ENCODE results near the gene CTSW.

The CTSW gene

DNA sequence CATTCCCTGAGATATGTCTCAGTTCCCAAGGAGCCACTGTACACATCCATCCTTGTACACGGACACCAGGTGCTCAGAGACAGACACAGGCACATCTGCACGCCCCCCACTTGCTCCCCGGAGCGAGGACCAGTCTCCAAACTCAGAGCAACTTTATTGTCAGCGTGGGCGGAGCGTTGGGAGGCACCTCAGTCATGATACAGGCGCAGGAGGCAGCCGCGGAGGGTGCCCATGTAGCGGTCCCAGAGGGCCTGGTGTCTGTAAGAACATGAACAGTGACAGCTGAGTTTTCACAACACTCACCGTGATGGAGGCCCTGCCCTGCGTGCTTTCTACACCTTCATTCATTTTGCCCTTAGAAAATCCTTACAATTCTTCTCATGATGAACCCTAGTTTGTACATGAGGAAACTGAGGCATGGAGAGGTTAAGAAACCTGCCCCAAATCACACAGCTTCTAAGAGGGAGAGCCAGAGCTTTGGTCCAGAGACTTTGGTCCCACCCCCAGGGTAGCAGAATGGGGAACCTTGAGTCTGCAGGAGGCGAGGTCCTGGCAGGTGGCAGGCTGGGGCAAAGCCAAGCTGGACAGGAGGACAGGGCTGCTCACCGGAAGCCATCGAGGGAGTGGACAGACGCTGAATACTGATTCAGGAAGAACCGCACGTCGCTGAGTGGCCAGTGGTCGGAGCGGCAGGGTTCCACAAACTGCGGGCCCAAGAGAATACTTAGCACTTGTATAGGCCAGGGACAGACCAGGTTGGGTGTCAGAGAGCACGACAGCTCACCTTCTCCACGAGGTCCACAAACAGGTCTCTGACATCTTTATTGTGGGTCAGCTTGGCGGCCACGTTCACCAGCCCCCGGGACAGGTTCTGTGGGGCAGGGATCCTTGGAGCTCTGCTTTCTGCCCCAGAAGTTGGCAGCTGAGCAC is 4.4 kb downstream of the CTSW start:
- Histone ChIP-seq H3K27me3 (ENCODE audit: insufficient read depth, low read length) (peaks cover 1% of the 10 kb centered on the region; the same call in 1 of the 2 replicates), H3K9ac (ENCODE audit: low read depth, low read length) (no peak overlapping the region), H3K4me3 (ENCODE audit: low read length) (no peak overlapping the region), H3K4me1 (ENCODE audit: insufficient read depth, low read length) (peaks cover 3% of the 10 kb centered on the region), H3K36me3 (ENCODE audit: insufficient read depth, low read length) (peaks cover 45% of the 10 kb centered on the region), H3K27ac (ENCODE audit: low read depth, low read length) (no peak overlapping the region), H3K9me3 (ENCODE audit: insufficient read depth, low read depth, low read length) (no peaks in the 10 kb centered on the region)
- WGBS, result 94% methylated on average over 28 of the region's 28 CpGs

DNA sequence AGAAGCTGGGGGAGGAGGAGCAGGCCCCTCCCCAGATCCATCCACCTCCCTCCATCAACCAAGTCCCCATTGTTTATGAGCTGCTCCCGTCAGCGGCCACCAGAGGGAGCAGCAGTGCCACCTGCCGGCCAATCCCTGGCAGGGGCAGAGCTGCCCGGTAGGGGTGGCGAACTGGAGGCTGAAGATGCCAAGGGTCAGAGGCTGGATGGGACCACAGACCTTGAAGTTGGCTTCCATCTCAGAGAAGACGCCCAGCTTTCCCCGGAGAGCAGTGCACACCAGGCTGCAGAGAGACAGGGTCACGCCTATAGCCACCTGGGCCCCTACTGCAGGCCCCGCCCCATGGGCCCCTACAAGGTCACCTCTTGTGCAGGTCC is 5.1 kb downstream of the CTSW start:
- H3K4me3 ChIP-seq (ENCODE audit: low read length), result no peak overlapping the region
- peaks cover 45% of the 10 kb centered on the region for H3K36me3 ChIP-seq (ENCODE audit: insufficient read depth, low read length)
- H3K27me3 ChIP-seq (ENCODE audit: insufficient read depth, low read length), result peaks cover 8% of the 10 kb centered on the region
- WGBS, result 34% methylated on average over 9 of the region's 9 CpGs
- H3K9me3 ChIP-seq (ENCODE audit: insufficient read depth, low read depth, low read length), result no peaks in the 10 kb centered on the region
- H3K4me1 ChIP-seq (ENCODE audit: insufficient read depth, low read length), result peaks cover 5% of the 10 kb centered on the region
- no peak overlapping the region for H3K9ac ChIP-seq (ENCODE audit: low read depth, low read length)
- H3K27ac ChIP-seq (ENCODE audit: low read depth, low read length), result no peak overlapping the region

- Histone ChIP-seq H3K9ac (ENCODE audit: low read depth, low read length) (no peak overlapping the region), H3K36me3 (ENCODE audit: insufficient read depth, low read length) (peaks cover 45% of the 10 kb centered on the region)
Measured at GRCh38 chr11:65885231-65885630, 5.6 kb downstream of the CTSW start.

DNA sequence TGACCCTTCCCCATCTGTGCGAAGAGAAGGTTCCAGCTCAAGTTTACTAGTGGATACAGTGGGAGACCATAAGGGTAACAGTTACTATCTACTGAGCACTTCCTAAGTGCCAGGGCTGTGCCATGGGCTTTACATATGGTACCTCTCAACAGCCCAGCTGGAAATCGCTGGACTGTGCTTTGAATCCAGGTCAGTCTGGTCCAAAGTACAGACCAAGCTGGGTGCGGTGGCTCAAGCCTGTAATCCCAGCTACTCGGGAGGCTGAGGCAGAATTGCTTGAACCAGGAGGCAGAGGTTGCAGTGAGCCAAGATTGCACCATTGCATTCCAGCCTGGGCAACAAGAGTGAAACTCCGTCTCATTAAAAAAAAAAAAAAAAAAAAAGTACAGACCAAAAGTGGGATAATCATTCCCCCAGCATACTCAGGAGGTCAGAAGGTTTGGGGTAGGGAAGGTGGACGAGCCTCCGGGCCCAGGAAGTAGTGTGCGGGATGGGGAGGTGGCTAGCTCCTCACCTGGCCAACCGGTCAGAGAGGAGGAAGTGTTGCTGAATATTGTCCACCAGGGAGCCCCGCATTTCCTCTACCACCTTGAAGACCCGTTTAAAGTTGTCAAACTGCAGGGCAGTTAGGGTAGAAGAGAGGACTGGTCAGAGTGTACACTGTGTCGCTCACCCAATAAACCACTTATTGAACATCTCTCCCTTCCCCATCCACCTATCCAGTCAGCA is 6.3 kb downstream of the CTSW start:
- Histone ChIP-seq H3K36me3 (ENCODE audit: insufficient read depth, low read length) (peaks cover 45% of the 10 kb centered on the region), H3K9ac (ENCODE audit: low read depth, low read length) (no peak overlapping the region), H3K9me3 (ENCODE audit: insufficient read depth, low read depth, low read length) (no peaks in the 10 kb centered on the region)

More at GRCh38 chr11:65885231-65885630, 5.6 kb downstream of the CTSW start:
- Histone ChIP-seq H3K4me1 (ENCODE audit: insufficient read depth, low read length) (peaks cover 10% of the 10 kb centered on the region), H3K27me3 (ENCODE audit: insufficient read depth, low read length) (peaks cover 13% of the 10 kb centered on the region), H3K4me3 (ENCODE audit: low read length) (no peak overlapping the region), H3K9me3 (ENCODE audit: insufficient read depth, low read depth, low read length) (no peaks in the 10 kb centered on the region), H3K27ac (ENCODE audit: low read depth, low read length) (no peak overlapping the region)
- 95% methylated on average over 7 of the region's 7 CpGs for WGBS

GRCh38 chr11:65886826-65887722 is 7.4 kb downstream of the CTSW start:
- H3K4me1 ChIP-seq (ENCODE audit: insufficient read depth, low read length), result peaks cover 13% of the 10 kb centered on the region
- peaks cover 44% of the 10 kb centered on the region for H3K36me3 ChIP-seq (ENCODE audit: insufficient read depth, low read length)

More for the DNA sequence above, 6.3 kb downstream of the CTSW start:
- Histone ChIP-seq H3K27me3 (ENCODE audit: insufficient read depth, low read length) (peaks cover 14% of the 10 kb centered on the region), H3K4me1 (ENCODE audit: insufficient read depth, low read length) (peaks cover 10% of the 10 kb centered on the region), H3K4me3 (ENCODE audit: low read length) (no peak overlapping the region), H3K27ac (ENCODE audit: low read depth, low read length) (no peak overlapping the region)
- WGBS, result 96% methylated on average over 10 of the region's 12 CpGs

GRCh38 chr11:65887723-65888162 is 8.1 kb downstream of the CTSW start:
- H3K9ac ChIP-seq (ENCODE audit: low read depth, low read length), result peak overlapping the region; percentile 70
- H3K4me3 ChIP-seq (ENCODE audit: low read length), result peak overlapping the region; percentile 88
- WGBS, result 5% methylated on average over 23 of the region's 23 CpGs
- peaks cover 38% of the 10 kb centered on the region for H3K36me3 ChIP-seq (ENCODE audit: insufficient read depth, low read length)
- peaks cover 13% of the 10 kb centered on the region for H3K4me1 ChIP-seq (ENCODE audit: insufficient read depth, low read length)
- H3K27me3 ChIP-seq (ENCODE audit: insufficient read depth, low read length), result peaks cover 14% of the 10 kb centered on the region
- peak overlapping the region; percentile 70; the same call in 1 of the 2 replicates for H3K27ac ChIP-seq (ENCODE audit: low read depth, low read length)
- no peaks in the 10 kb centered on the region for H3K9me3 ChIP-seq (ENCODE audit: insufficient read depth, low read depth, low read length)

More at GRCh38 chr11:65886826-65887722, 7.4 kb downstream of the CTSW start:
- H3K27ac ChIP-seq (ENCODE audit: low read depth, low read length), result no peak overlapping the region
- H3K4me3 ChIP-seq (ENCODE audit: low read length), result peak overlapping the region; percentile 88
- no peaks in the 10 kb centered on the region for H3K9me3 ChIP-seq (ENCODE audit: insufficient read depth, low read depth, low read length)
- peak overlapping the region; percentile 70 for H3K9ac ChIP-seq (ENCODE audit: low read depth, low read length)
- WGBS, result 88% methylated on average over 14 of the region's 14 CpGs
- H3K27me3 ChIP-seq (ENCODE audit: insufficient read depth, low read length), result peaks cover 14% of the 10 kb centered on the region

- H3K36me3 ChIP-seq (ENCODE audit: insufficient read depth, low read length), result peaks cover 34% of the 10 kb centered on the region
- H3K27ac ChIP-seq (ENCODE audit: low read depth, low read length), result peak within 1 kb of the TSS; percentile 70
- H3K9me3 ChIP-seq (ENCODE audit: insufficient read depth, low read depth, low read length), result no peaks in the 10 kb centered on the region
- under 1% methylated on average over 57 of the region's 57 CpGs for WGBS
- peak within 1 kb of the TSS; percentile 70 for H3K9ac ChIP-seq (ENCODE audit: low read depth, low read length)
- H3K27me3 ChIP-seq (ENCODE audit: insufficient read depth, low read length), result peaks cover 14% of the 10 kb centered on the region
- peak within 1 kb of the TSS; percentile 88 for H3K4me3 ChIP-seq (ENCODE audit: low read length)
- H3K4me1 ChIP-seq (ENCODE audit: insufficient read depth, low read length), result peaks cover 13% of the 10 kb centered on the region
Measured at GRCh38 chr11:65888163-65888814, 8.7 kb downstream of the CTSW start, which contains the start of gene FIBP. Gene FIBP, minus strand, starts transcription at chr11:65888471. Its CDS starts 53 bp downstream, at chr11:65888418.

- H3K4me3 ChIP-seq (ENCODE audit: low read length), result peak within 1 kb of the TSS; percentile 88
- H3K27ac ChIP-seq (ENCODE audit: low read depth, low read length), result peak within 1 kb of the TSS; percentile 58
- H3K36me3 ChIP-seq (ENCODE audit: insufficient read depth, low read length), result peaks cover 14% of the 10 kb centered on the region
- H3K27me3 ChIP-seq (ENCODE audit: insufficient read depth, low read length), result peaks cover 14% of the 10 kb centered on the region
- H3K4me1 ChIP-seq (ENCODE audit: insufficient read depth, low read length), result peaks cover 13% of the 10 kb centered on the region
- H3K9me3 ChIP-seq (ENCODE audit: insufficient read depth, low read depth, low read length), result no peaks in the 10 kb centered on the region
- peak within 1 kb of the TSS; percentile 88 for H3K9ac ChIP-seq (ENCODE audit: low read depth, low read length)
- WGBS, result under 1% methylated on average over 94 of the region's 94 CpGs
Measured at GRCh38 chr11:65890324-65891218, 10.9 kb downstream of the CTSW start, which contains the start of gene CCDC85B. Gene CCDC85B, plus strand, starts transcription at chr11:65890673. Its CDS starts 111 bp downstream, at chr11:65890784.

DNA sequence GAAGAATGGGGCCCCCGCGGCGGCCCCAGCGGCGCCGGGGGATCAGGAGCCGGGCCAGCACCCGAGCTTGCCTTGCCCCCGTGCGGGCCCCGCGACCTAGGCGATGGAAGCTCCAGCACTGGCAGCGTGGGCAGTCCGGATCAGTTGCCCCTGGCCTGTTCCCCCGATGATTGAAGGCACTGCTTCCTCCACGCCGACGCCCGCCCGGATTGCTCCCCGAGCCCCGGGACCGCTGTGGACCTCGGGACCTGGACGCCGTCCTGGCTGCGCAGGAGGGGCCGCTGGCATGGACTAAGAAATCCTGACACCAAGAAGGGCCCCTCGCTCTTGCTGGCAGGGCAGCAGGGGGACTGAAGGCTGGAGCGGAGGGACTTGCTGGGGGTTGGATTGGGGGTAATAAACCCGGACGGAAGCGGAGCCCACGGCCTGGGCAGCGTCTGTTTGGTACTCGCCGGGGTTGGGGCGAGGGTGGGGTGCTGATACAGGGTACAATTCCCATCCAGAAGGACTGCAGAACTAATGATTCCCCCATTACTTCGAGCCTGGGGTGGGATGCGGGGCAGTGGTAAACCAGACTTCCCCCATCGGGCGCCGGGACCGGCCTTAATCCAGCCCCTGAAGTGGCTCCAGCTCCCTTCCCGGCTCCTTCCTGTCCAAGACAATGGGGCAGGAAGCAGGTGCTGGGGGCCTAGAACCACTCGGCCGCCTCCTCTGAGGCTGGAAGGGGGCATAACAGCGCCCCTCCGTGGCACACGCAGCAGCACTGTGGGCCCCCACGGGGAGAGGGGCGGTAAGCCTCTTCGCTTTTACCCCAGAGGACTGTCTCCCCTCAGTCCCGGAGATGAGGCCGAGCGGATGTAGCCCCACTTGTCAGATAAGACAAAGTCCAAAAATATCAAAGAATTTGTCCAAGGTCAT is 11.8 kb downstream of the CTSW start:
- peak overlapping the region; percentile 88 for H3K4me3 ChIP-seq (ENCODE audit: low read length)

More for the DNA sequence above, 11.8 kb downstream of the CTSW start:
- Histone ChIP-seq H3K36me3 (ENCODE audit: insufficient read depth, low read length) (peaks cover 6% of the 10 kb centered on the region), H3K9ac (ENCODE audit: low read depth, low read length) (peak overlapping the region; percentile 88), H3K4me1 (ENCODE audit: insufficient read depth, low read length) (peaks cover 13% of the 10 kb centered on the region), H3K9me3 (ENCODE audit: insufficient read depth, low read depth, low read length) (no peaks in the 10 kb centered on the region), H3K27ac (ENCODE audit: low read depth, low read length) (peak overlapping the region; percentile 31; the same call in 1 of the 2 replicates), H3K27me3 (ENCODE audit: insufficient read depth, low read length) (peaks cover 14% of the 10 kb centered on the region)
- WGBS, result 5% methylated on average over 57 of the region's 57 CpGs
